GM12864 (cell line): ENCODE results near the gene NIPSNAP2.

ENCODE experiments used
- DNase-seq: peaks from one replicate; pipeline ENCODE4 v3.0.0-alpha.2; 2011; ENCODE audit warnings: low read depth
- H3K4me3 ChIP-seq: 2 replicates; pipeline ENCODE4 v1.5.1; 2011; ENCODE audit warnings: mild to moderate bottlenecking, low read depth, low read length, control low read depth
- TF ChIP-seq, protein P1 (sequence below): IDR thresholded peaks from 2 replicates; pipeline ENCODE4 v1.5.1; 2011; ENCODE audit warnings: low read depth, mild to moderate bottlenecking, moderate library complexity, low read length, control low read depth, inconsistent platforms; ENCODE audit errors: missing control alignments

The NIPSNAP2 gene

DNA sequence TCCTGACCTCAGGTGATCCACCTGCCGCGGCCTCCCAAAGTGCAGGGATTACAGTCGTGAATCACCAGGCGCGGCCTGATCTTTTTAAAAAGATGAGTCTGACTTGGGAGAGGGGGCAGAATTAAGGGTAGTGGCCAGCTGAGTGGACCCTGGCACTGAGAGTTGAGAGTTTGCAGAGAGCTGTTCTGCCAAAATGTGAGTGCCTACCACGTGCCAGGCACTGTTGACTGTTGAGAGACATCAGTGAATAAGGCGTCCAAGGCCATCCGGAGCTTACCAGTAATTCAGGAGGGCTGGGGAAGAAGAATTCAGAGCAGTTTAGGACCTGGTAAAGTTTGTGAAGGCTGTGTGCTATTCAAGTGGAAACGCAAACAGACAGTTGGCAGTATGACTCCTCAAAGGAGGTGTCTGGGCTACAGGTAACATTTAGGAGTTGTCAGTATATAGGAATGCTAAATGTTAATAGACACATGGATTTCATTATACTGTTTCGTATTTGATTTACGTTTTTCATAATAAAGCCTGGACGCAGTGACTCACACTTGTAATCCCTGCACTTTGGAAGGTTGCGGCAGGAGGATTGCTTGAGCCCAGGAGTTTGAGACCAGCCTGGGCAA, 1.5 kb downstream of the NIPSNAP2 start:
- TF ChIP-seq, protein P1, sequence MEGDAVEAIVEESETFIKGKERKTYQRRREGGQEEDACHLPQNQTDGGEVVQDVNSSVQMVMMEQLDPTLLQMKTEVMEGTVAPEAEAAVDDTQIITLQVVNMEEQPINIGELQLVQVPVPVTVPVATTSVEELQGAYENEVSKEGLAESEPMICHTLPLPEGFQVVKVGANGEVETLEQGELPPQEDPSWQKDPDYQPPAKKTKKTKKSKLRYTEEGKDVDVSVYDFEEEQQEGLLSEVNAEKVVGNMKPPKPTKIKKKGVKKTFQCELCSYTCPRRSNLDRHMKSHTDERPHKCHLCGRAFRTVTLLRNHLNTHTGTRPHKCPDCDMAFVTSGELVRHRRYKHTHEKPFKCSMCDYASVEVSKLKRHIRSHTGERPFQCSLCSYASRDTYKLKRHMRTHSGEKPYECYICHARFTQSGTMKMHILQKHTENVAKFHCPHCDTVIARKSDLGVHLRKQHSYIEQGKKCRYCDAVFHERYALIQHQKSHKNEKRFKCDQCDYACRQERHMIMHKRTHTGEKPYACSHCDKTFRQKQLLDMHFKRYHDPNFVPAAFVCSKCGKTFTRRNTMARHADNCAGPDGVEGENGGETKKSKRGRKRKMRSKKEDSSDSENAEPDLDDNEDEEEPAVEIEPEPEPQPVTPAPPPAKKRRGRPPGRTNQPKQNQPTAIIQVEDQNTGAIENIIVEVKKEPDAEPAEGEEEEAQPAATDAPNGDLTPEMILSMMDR = no peak
- DNase-seq = no peak
- no peak overlapping the region for H3K4me3 ChIP-seq

DNA sequence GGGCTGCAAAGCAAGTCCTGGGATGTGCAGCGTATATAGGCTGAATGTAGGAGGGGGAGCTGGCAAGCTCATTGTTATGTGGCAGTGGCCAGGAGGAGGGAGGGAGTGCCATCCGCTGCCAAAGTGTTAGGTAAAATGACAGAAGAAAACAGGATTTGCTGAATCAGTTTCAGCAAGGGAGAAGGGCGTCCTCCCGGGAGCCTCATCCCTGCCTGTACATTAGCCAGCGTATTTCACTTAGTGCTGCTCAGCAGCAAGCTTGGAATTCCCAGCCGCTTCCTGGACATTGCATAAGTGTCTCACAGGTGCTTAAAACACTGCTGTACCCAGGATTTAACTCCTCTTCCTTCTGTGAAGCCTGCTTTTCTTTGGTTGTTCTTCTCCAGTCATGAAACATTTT, 2.5 kb downstream of the NIPSNAP2 start:
- H3K4me3 ChIP-seq = no peak overlapping the region
- TF ChIP-seq, protein P1 = no peak
- DNase-seq = no peak

DNA sequence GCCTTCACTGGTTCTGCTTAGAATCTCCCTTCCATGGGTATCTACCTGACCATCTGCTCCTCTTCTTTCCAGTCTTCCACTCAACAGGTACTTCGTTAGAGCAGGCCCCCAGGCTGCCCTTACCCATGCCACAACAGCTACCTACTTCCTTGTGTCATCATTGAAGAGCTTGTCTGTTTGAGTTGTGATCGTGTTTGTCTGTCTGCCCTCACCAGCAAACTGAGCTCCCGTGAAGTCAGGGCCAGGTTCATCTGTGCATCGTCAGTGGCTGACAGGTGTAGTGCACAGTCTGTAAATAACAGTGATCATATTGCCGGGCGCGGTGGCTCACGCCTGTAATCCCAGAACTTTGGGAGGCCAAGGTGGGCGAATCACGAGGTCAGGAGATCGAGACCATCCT, 5.0 kb downstream of the NIPSNAP2 start:
- DNase-seq = no peak
- TF ChIP-seq, protein P1 = no peak
- no peak overlapping the region for H3K4me3 ChIP-seq

DNA sequence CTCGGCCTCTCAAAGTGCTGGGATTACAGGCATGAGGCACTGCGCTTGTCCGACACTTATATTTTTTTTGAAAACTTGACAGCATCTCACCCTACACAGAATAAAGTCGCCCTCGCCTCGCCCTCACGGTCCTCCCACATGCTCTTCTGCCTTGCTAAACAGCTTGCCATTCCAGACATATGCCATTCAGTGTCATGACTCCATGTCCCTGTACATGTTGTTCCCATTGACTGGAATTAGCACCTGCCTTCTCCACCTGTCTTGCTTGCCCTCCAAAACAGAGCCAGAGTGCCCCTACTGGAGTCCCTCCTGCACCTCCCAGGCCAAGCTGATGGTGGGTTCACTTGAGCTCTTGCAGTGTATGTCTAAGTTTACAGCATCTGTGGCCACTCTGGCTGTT, 6.2 kb downstream of the NIPSNAP2 start:
- TF ChIP-seq, protein P1 = no peak
- no peak for DNase-seq

DNA sequence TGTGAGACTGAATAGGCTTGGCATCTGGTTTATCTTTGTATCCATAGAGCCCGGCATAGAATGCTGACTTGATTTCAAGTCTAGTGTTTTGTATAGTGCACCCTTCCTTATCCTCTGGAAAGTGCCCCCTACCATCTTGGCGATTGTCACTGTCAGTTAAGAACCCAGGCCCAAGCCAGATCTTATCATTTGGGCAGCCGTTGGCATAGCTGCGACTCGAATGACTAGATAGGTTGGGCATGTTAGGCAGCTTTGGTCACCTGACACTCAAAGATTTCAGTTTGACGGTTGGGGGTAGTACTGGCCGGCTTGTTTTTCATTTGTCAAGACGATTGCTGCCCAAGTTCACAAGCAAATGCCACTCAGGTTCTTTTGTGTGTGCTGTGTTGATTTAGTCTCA, 6.6 kb downstream of the NIPSNAP2 start:
- TF ChIP-seq, protein P1 = no peak
- DNase-seq = no peak
- no peak overlapping the region for H3K4me3 ChIP-seq

More for the DNA sequence above, 6.2 kb downstream of the NIPSNAP2 start:
- H3K4me3 ChIP-seq = no peak overlapping the region

DNA sequence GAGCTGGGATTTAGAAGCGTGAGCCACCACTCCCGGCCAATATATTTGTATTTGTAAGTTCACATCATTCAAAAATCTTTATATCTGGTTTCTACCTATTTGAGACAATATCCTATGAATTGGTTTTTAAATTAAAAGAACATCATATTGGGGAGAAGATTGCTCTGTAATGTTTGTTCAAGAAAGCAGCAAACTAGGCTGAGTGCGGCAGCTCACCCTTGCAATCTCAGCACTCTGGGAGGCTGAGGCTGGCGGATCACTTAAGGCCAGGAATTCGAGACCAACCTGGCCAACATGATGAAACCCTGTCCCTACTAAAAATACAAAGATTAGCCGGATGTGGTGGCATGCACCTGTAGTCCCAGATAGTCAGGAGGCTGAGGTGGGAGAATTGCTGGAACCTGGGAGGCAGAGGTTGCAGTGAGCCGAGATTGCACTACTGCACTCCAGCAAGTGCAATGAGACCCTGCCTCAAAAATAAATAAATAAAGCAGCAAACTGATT, 9.4 kb downstream of the NIPSNAP2 start:
- no peak for DNase-seq
- TF ChIP-seq, protein P1 = no peak
- H3K4me3 ChIP-seq = no peak overlapping the region
